ENCODE data around the gene FBXO46. TPM values are rescaled to one million over a fixed set of nuclear protein-coding genes. Genes with fewer than 3 reads are reported as not detected.

The FBXO46 gene
- total and polyA plus RNA-seq, 12 donors, result 5.2 to 13.5 (median 9.1) TPM

GRCh38 chr19:45747513-45747912 is 16.8 kb upstream of the FBXO46 start:
- H3K4me3 ChIP-seq, result no peak overlapping the region
- ATAC-seq, result no peak
- 89 to 92% methylated on average over 5 of the region's 5 CpGs for WGBS, 2 donors
- DNase-seq, result no peak
- H3K27me3 ChIP-seq, result peaks cover 0 to 14% (median 0%) of the 10 kb centered on the region in 7 donors
- H3K4me1 ChIP-seq, result no peaks in the 10 kb centered on the region
- no peak for TF ChIP-seq CTCF (IDR thresholded peaks at IDR 0.05)
- H3K27ac ChIP-seq, result no peak overlapping the region
- H3K36me3 ChIP-seq, result no peaks in the 10 kb centered on the region
- no peaks in the 10 kb centered on the region for H3K9me3 ChIP-seq
- intact Hi-C loops (cut with DNase I), result no loop called here

- H3K36me3 ChIP-seq, result no peaks in the 10 kb centered on the region
- 52 to 59% methylated on average over 5 of the region's 5 CpGs for WGBS, 2 donors
- H3K4me3 ChIP-seq, result no peak overlapping the region
- intact Hi-C loops (cut with DNase I), result no loop called here
- no peak overlapping the region for H3K27ac ChIP-seq
- no peaks in the 10 kb centered on the region for H3K4me1 ChIP-seq
- H3K27me3 ChIP-seq, result peaks cover 0 to 19% (median 0%) of the 10 kb centered on the region in 7 donors
- DNase-seq, result no peak
- no peak for ATAC-seq
- no peak for TF ChIP-seq CTCF (IDR thresholded peaks at IDR 0.05)
- H3K9me3 ChIP-seq, result no peaks in the 10 kb centered on the region
These were observed 16.2 kb upstream of the FBXO46 start for GRCh38 chr19:45746866-45747265.

GRCh38 chr19:45745606-45746005 is 14.9 kb upstream of the FBXO46 start:
- H3K4me3 ChIP-seq, result no peak overlapping the region
- ATAC-seq (no peak), DNase-seq (no peak)
- no peaks in the 10 kb centered on the region for H3K36me3 ChIP-seq
- H3K27ac ChIP-seq, result no peak overlapping the region
- 91 to 94% methylated on average over 6 of the region's 6 CpGs for WGBS, 2 donors
- no peaks in the 10 kb centered on the region for H3K4me1 ChIP-seq
- intact Hi-C loops (cut with DNase I), result no loop called here
- TF ChIP-seq CTCF (IDR thresholded peaks at IDR 0.05), result no peak
- H3K27me3 ChIP-seq, result peaks cover 0 to 19% (median 0%) of the 10 kb centered on the region in 7 donors
- no peaks in the 10 kb centered on the region for H3K9me3 ChIP-seq

- H3K36me3 ChIP-seq, result no peaks in the 10 kb centered on the region
- TF ChIP-seq CTCF (IDR thresholded peaks at IDR 0.05), result no peak
- H3K9me3 ChIP-seq, result no peaks in the 10 kb centered on the region
- H3K4me1 ChIP-seq, result no peaks in the 10 kb centered on the region
- DNase-seq (no peak), ATAC-seq (no peak)
- H3K4me3 ChIP-seq, result no peak overlapping the region
- WGBS, 2 donors, result 79% methylated on average over 4 of the region's 4 CpGs
- peaks cover 0 to 19% (median 0%) of the 10 kb centered on the region in 7 donors for H3K27me3 ChIP-seq
- intact Hi-C loops (cut with DNase I), result no loop called here
- H3K27ac ChIP-seq, result no peak overlapping the region
These were observed 12.3 kb upstream of the FBXO46 start for GRCh38 chr19:45742969-45743368.

Measured in heart right ventricle (tissue), 16 donors.